KOPT-K1 (cell line): ENCODE results near the gene RASEF.
"Not testable (repeated sequence)": the region's sequence is repeated elsewhere in the genome, so short reads cannot be mapped to it uniquely, and the experiment has no call there.

Source experiments
- H3K27ac ChIP-seq: fragments of 200-600 bp; sonication (generic); 2 replicates; pipeline ENCODE4 v1.5.1; 2016; ENCODE audit warnings: antibody characterized with exemption, mild to moderate bottlenecking, low read depth, low read length; ENCODE audit not compliant: poor library complexity, severe bottlenecking
- H3K36me3 ChIP-seq: fragments of 200-600 bp; sonication (generic); 2 replicates; pipeline ENCODE4 v1.5.1; 2017; ENCODE audit warnings: antibody characterized with exemption, mild to moderate bottlenecking, low read length, moderate library complexity; ENCODE audit not compliant: insufficient read depth
- H3K9me3 ChIP-seq: fragments of 200-600 bp; sonication (generic); 2 replicates; pipeline ENCODE4 v1.5.1; 2017; ENCODE audit warnings: antibody characterized with exemption, low read length, mild to moderate bottlenecking; ENCODE audit not compliant: insufficient read depth, poor library complexity, severe bottlenecking

The RASEF gene

GRCh38 chr9:82987370-82988189 lies 75.4 kb downstream of the RASEF start:
- Histone ChIP-seq H3K36me3 (no peaks in the 10 kb centered on the region), H3K27ac (no peak overlapping the region), H3K9me3 (no peaks in the 10 kb centered on the region)

GRCh38 chr9:82981552-82981951 lies 81.4 kb downstream of the RASEF start:
- no peak overlapping the region for H3K27ac ChIP-seq
- peaks cover 5% of the 10 kb centered on the region for H3K9me3 ChIP-seq
- H3K36me3 ChIP-seq, result no peaks in the 10 kb centered on the region

- Histone ChIP-seq H3K27ac (no peak overlapping the region), H3K36me3 (no peaks in the 10 kb centered on the region), H3K9me3 (peaks cover 5% of the 10 kb centered on the region)
Measured at GRCh38 chr9:82975176-82975575, 87.8 kb downstream of the RASEF start.

GRCh38 chr9:82972446-82972845 lies 90.5 kb downstream of the RASEF start:
- Histone ChIP-seq H3K9me3 (peaks cover 5% of the 10 kb centered on the region), H3K27ac (no peak overlapping the region), H3K36me3 (no peaks in the 10 kb centered on the region)

GRCh38 chr9:82970359-82970758 lies 92.6 kb downstream of the RASEF start:
- Histone ChIP-seq H3K36me3 (no peaks in the 10 kb centered on the region), H3K9me3 (no peaks in the 10 kb centered on the region), H3K27ac (no peak overlapping the region)

GRCh38 chr9:82969291-82969690 lies 93.7 kb downstream of the RASEF start:
- Histone ChIP-seq H3K9me3 (no peaks in the 10 kb centered on the region), H3K27ac (no peak overlapping the region), H3K36me3 (no peaks in the 10 kb centered on the region)

- Histone ChIP-seq H3K27ac (no peak overlapping the region), H3K36me3 (no peaks in the 10 kb centered on the region), H3K9me3 (no peaks in the 10 kb centered on the region)
Measured at GRCh38 chr9:82968816-82969215, 94.1 kb downstream of the RASEF start.

- Histone ChIP-seq H3K36me3 (no peaks in the 10 kb centered on the region), H3K9me3 (no peaks in the 10 kb centered on the region), H3K27ac (no peak overlapping the region)
Measured at GRCh38 chr9:82968388-82968787, 94.6 kb downstream of the RASEF start.

- H3K36me3 ChIP-seq, result no peaks in the 10 kb centered on the region
- no peak overlapping the region for H3K27ac ChIP-seq
- H3K9me3 ChIP-seq, result no peaks in the 10 kb centered on the region
Measured at GRCh38 chr9:82961504-82962125, 101.3 kb downstream of the RASEF start.

- H3K9me3 ChIP-seq, result no peaks in the 10 kb centered on the region
- H3K36me3 ChIP-seq, result no peaks in the 10 kb centered on the region
- no peak overlapping the region for H3K27ac ChIP-seq
Measured at GRCh38 chr9:82957529-82958379, 105.2 kb downstream of the RASEF start.

GRCh38 chr9:82949203-82949602 lies 113.7 kb downstream of the RASEF start:
- no peaks in the 10 kb centered on the region for H3K9me3 ChIP-seq
- H3K27ac ChIP-seq, result no peak overlapping the region
- no peaks in the 10 kb centered on the region for H3K36me3 ChIP-seq

- Histone ChIP-seq H3K9me3 (no peaks in the 10 kb centered on the region), H3K27ac (no peak overlapping the region), H3K36me3 (no peaks in the 10 kb centered on the region)
Measured at GRCh38 chr9:82940376-82940775, 122.6 kb downstream of the RASEF start.

GRCh38 chr9:82939451-82939850 lies 123.5 kb downstream of the RASEF start:
- H3K9me3 ChIP-seq, result no peaks in the 10 kb centered on the region
- H3K36me3 ChIP-seq, result no peaks in the 10 kb centered on the region
- H3K27ac ChIP-seq, result no peak overlapping the region

GRCh38 chr9:82938426-82939218 lies 124.3 kb downstream of the RASEF start:
- Histone ChIP-seq H3K36me3 (no peaks in the 10 kb centered on the region), H3K9me3 (no peaks in the 10 kb centered on the region), H3K27ac (no peak overlapping the region)

- H3K27ac ChIP-seq, H3K9me3 ChIP-seq, H3K36me3 ChIP-seq: not testable (repeated sequence)
Measured at GRCh38 chr9:82936561-82936960, 126.4 kb downstream of the RASEF start.
